ENCODE measurements around the gene TTC39A. TPM values are rescaled to one million over a fixed set of nuclear protein-coding genes. Genes with fewer than 3 reads are reported as not detected.
"Not testable (repeated sequence)": the region's sequence is repeated elsewhere in the genome, so short reads cannot be mapped to it uniquely, and the experiment has no call there.

TTC39A gene
- total RNA-seq, 1 donor from 2014 or later = 0.45 TPM

DNA sequence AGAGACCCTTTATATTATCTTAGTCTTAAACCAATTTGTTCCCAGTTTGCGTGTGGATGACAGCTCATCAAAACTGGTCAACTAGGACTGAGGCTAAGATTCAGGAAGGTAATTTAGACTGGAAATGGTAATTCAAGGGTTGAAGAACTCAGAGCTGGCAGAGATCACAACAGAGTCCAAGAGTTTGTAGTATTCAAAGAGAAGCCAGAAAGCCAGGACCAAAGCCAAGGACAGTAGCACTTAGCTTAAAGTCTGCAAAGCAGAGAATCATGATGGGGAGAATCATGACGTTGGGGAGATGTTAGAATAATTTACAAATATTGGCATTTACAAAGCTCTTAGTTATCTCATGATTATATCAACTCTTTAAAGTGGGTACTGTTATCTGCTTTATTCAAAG lies 61.7 kb downstream of the TTC39A start:
- no peak for DNase-seq (ENCODE audit: low spot score)

GRCh38 chr1:51266791-51267190 lies 63.6 kb downstream of the TTC39A start:
- DNase-seq (ENCODE audit: low spot score) = no peak

- DNase-seq (ENCODE audit: low spot score) = no peak
Observed at GRCh38 chr1:51266181-51266580, 64.2 kb downstream of the TTC39A start.

- DNase-seq (ENCODE audit: low spot score) = no peak
Observed at GRCh38 chr1:51265618-51266017, 64.7 kb downstream of the TTC39A start.

DNA sequence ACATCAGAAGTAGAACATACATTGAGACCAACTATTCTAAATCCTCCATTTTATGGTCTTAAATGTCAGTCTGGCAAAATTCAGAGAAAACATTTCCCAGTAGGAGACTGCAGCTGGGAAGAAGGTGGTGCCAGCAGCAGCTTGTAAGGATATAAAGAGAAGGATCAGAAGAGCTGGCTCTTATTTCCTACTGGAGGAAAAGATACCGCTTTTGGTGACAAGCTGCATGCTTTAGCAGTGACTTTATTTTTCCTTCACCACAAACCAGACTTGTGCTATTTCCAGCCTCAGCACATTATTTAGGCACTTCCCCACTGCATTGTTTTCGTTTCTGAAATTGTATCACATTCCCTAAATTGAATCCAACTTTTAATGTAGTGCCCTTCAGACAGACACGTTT lies 65.9 kb downstream of the TTC39A start:
- DNase-seq (ENCODE audit: low spot score) = no peak

DNA sequence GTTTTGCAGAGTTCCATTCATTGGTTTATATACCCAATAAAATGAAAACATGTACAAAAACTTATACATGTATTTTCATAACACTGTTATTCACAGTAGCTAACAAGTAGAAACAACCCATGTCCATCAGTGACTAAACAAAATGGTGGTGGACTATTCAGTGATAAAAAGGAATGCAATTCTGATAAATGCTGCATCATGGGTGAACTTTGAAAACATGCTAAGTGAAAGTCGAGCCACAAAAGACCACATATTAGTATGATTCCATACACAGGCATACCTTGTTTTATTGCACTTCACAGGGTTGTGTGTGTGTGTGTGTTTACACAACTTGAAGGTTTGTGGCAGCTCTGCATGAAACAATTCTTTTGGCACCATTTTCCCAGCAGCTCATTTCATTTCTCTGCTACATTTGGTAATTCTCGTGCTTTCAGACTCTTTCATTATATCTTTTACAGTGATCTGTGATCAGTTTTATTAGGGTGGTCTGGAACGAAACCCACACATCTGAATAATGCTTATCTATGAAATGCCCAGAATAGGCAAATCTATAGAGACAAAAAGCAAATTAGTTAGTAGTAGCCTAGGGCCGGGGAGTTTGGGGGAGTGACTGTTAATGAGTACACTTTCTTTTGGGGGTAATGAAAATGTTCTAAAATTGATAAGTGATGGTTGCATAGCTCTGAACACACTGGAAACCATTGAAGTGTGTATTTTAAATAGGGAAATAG lies 67.0 kb downstream of the TTC39A start:
- no peak for DNase-seq (ENCODE audit: low spot score)

DNA sequence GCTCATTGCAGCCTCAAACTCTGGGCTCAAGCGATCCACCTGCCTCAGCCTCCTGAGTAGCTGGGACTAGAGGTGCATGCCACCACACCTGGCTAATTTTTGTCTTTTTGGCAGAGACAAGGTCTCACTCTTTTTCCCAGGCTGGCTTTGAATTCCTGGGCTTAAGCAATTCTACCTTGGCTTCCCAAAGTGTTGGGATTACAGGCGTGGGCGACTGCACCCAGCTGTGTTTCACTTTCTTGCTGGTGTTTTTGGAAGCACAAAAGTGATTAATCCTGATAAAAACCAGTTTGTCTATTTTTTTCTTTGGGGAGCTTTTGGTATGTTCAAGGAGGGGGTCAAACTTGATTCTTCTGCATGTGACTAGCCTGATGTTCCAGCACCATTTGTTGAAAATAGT lies 75.0 kb downstream of the TTC39A start:
- no peak for DNase-seq (ENCODE audit: low spot score)

GRCh38 chr1:51253691-51254090 lies 76.7 kb downstream of the TTC39A start:
- DNase-seq (ENCODE audit: low spot score) = no peak

DNA sequence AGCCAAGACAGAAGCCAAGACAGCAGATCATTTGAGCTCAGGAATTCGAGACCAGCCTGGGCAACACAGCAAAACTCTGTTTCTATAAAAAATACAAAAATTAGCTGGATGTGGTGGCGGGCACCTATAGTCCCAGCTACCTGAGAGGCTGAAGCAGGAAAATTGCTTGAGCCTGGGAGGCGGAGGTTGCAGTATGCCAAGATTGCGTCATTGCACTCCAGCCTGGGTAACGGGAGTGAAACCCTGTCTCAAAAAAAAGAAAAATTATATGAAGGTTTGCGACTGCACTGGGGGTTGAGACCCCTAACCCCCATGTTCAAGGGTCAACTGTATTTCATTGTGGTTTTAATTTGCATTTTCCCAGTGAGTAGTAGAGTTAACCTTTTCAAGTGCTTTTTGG lies 78.0 kb downstream of the TTC39A start:
- DNase-seq (ENCODE audit: low spot score) = no peak

GRCh38 chr1:51251165-51251564 lies 79.2 kb downstream of the TTC39A start:
- not testable (repeated sequence) for DNase-seq (ENCODE audit: low spot score)

DNA sequence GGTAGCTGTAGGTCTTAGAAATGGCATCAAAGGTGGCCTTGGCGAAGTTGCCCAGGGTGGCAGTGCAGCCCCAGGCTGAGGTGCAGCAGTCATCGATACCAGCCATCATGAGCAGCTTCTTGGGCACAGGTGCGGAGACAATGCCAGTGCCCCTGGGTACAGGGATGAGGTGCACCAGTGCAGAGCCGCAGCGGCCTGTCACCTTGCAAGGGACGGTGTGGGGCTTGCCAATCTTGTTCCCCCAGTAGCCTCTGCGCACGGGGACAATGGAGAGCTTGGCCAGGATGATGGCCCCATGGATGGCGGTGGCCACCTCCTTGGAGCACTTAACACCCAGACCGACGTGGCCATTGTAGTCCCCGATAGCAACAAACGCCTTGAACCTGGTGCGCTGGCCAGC lies 79.6 kb downstream of the TTC39A start:
- DNase-seq (ENCODE audit: low spot score) = not testable (repeated sequence)

GRCh38 chr1:51249445-51249844 lies 80.9 kb downstream of the TTC39A start:
- DNase-seq (ENCODE audit: low spot score) = no peak

DNA sequence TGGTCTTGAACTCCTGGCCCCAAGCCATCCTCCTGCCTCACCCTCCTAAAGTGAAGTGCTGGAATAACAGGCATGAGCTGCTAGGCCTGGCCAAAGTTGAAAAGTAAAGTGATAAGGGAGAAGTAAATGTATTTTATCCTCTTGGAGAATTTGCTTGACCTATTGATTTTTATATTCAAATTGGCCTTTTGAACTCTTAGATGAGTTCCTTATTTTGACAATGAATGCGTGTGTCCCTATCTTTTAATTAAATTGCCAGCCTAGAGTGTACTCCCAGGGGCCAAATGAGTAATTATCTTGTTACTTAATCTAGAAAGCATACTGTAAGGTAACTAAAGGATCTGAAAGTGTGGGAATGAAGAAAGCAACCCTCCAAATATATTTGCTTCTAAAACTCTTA lies 82.9 kb downstream of the TTC39A start:
- DNase-seq (ENCODE audit: low spot score) = no peak

- DNase-seq (ENCODE audit: low spot score) = no peak
Observed at GRCh38 chr1:51247022-51247421, 83.3 kb downstream of the TTC39A start.

GRCh38 chr1:51242546-51242945 lies 87.8 kb downstream of the TTC39A start:
- no peak for DNase-seq (ENCODE audit: low spot score)

- no peak for DNase-seq (ENCODE audit: low spot score)
Observed at GRCh38 chr1:51241119-51241518, 89.2 kb downstream of the TTC39A start.

GRCh38 chr1:51240084-51240483 lies 90.3 kb downstream of the TTC39A start:
- no peak for DNase-seq (ENCODE audit: low spot score)

DNA sequence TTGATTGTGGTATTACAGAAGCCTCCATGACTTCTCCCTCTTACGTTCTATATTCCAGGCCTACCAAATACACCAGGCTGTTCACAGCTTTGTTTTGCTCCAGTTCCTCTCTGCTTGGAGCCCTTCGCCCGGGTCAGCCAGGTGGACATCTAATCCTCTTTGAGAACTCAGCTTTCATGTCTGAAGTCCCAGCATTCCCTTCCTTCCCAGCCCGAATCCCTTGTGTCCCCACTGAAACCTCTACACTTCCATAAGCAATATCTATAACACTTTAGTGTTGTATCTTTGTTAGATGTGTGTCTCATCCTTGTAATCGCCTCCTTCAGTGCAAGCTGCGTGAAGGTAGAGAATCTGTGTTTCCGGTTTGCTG lies 92.3 kb downstream of the TTC39A start:
- no peak for DNase-seq (ENCODE audit: low spot score)

- DNase-seq (ENCODE audit: low spot score) = no peak
Observed at GRCh38 chr1:51237351-51238033, 92.9 kb downstream of the TTC39A start.

Data from mesenteric fat pad (tissue), 1 donor.